ENCODE measurements around the gene PLA2R1.

GRCh38 chr2:160029270-160029628, 33.2 kb downstream of the PLA2R1 start:
- TF ChIP-seq CTCF (IDR thresholded peaks at IDR 0.05) (no peak), POLR2AphosphoS5 (IDR thresholded peaks at IDR 0.05) (no peak), POLR2A (IDR thresholded peaks at IDR 0.05) (no peak), EP300 (IDR thresholded peaks at IDR 0.05) (no peak)
